ENCODE measurements around the gene SPAAR.
A peak's percentile ranks its signal among the peaks of the same experiment; 100 is the strongest.
"Not testable (repeated sequence)": the region's sequence is repeated elsewhere in the genome, so short reads cannot be mapped to it uniquely, and the experiment has no call there.

Gene SPAAR

DNA sequence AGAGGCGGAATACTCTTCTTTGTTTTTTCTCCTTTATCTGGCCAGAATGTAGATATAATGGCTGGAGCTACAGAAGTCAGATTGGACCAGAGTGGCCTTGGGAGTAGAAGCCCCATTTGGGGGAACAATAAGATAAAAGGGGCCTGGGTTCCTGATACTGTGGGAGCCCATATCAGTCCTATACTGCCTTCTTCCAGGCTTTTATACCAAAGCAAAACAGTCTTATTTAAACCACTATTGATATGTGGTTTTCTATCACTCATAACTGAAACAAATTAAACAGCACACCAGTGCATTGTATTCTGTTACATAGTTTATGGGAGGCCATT, 14.3 kb downstream of the SPAAR start:
- no peak for DNase-seq (ENCODE audit: low spot score)

DNA sequence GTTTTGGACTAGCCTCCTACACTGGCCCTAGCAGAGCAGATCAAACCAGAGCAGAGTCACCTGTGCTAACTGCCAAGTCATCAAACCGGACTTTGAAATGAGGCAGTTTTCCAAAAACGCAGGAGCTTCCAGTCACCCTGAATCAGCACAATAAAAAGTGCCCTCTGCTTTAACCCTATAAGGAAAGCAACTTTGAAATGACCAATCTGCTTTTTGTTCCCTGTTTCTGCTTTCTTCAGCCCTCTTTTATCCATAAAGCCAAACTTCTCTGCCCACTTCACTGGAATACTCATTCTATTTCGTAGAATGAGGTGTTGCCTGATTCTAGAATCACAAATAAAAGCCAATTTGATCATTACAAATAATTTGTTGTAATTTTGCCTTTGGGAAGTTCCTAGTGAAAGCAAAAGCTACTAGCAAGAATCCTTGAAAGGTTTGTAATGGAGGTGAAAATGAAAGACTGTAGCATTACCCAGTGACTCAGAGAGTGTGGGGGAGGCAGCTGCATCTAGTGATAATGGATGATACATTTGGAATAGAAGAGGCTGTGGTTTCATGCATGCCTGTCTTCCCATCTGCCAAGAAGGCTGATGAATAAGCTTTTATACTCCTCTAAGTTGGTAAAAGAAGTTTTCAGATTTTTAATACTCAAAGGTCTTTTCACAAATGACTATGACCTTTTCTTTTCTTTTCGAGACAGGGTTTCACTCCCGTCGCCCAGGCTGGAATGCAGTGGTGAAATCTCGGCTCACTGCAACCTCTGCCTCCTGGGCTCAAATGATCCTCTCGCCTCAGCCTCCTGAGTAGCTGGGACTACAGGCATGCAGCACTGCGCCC, 14.9 kb downstream of the SPAAR start:
- DNase-seq (ENCODE audit: low spot score): no peak

DNA sequence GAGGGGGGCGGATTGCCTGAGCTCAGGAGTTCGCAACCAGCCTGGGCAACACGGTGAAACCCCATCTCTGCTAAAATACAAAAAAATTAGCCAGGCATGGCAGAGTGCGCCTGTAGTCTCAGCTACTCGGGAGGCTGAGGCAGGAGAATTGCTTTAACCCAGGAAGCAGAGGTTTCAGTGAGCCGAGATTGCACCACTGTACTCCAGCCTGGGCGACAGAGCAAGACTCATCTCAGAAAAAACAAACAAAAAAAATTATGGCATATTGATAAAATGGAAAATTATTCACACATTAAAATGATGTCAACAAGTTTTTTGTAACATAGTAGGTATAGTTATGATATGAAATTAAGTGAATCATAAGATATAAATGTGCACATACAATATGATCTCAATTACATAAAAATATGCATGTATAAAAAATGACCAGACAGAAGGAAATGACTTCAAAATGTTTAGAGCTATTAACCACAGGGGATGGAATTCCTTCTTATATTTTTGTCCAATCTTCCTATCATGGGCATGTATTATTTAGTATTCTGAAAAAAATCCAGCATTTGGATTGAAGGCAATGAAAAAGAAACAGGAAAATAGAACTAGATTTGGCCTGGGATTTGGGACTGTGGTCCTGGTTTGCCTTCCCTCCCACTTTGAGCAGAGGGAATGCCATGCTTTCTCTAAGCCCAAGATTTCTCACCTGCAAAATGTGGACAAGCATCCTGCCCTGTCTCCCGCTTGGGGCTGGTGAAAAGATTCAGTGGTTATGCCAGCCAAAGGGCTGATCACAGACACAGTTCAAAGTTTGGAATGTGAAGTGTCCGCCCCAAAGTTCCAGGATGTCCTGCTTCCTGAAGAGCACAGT, 19.5 kb downstream of the SPAAR start:
- no peak for DNase-seq (ENCODE audit: low spot score)

DNA sequence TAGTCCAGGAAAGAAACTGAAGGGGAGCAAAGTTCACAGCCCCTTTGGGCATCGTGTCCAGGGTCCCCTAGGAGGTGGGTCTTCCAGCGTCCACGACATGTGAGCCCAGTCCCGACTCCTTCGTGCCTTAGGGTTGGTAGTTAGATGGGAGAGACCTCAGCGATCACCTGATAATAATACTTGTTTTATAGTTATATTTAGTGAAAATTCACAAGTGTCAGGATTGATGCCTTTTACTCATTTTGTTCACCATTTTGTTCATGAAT, 20.1 kb downstream of the SPAAR start:
- no peak for DNase-seq (ENCODE audit: low spot score)

DNA sequence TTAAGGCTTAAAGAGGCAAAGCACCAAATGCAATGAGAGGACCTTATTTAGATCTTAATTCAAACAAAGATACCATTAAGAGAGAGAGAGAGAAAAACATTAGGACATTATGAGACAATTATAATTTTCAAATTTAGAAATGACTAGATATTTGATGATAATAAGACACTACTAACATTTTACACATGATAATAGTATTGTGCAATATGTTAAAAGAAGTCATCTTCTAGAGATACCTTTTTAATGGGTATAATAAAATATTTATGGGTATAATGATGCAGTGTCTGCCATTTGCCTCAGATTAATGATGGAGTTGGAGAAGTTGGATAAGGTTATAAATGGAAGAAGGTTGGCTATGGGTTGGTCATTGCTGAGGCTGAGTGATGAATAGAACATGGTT, 21.2 kb downstream of the SPAAR start:
- no peak for DNase-seq (ENCODE audit: low spot score)

DNA sequence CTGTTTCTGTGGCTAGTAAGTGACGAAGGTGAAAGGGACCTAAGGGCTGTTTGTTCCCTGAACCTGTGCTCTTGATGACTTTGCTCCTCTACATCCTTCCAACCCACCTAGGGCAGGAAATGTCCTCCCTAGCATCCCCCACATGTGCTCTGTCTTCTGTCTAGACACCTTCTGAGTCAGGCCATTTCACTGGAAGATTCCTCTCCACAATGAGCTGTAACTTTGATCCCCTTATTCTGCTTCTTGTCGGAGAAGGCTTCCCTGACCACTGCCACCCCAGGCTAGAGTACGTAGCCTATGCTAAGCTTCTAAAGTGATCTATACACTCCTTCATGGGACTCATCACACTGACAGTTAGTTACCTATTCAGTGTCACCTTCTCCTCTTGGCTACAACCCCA, 21.7 kb downstream of the SPAAR start:
- DNase-seq (ENCODE audit: low spot score): no peak

DNA sequence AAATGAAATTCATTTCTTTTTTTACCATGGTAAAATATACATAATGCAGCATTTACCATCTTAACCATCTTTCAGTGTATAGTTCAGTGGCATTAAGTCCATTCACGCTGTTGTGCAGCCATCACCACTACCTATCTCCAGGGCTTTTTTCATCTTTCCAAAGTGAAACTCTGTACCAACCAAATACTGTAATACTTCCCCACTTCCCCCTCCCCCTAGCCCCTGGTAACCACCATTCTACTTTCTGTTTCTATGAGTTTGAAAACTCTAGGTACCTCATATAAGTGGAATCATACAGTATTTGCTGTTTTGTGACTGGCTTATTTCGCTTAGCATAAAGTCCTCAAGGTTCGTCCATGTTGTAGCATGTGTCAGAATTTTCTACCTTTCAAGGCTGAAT, 23.4 kb downstream of the SPAAR start:
- no peak for DNase-seq (ENCODE audit: low spot score)

DNA sequence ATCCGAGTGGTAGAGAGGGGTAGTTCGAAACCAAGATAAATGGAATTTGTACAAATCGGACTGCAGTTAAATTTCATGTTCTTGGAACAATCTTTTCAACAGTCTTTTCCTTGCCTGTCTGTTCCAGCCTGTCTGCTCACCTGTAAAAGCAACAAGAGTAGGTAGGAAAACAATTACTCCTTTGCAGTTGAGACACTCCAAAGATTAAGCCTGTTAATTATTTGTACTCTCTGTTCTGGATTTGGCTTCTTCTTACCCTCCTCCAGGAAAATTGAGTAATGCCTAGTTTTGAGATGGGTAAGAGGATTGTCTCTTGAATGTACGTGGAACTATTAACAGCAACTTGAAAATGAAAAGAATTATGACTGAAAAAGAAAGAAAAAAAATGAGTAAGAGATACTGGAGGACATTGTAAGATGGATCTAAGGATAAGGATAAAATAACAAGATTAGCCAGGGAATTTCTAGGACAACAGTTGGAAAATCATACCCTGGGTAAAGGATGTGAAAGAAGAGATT, 24.3 kb downstream of the SPAAR start:
- DNase-seq (ENCODE audit: low spot score): no peak

DNA sequence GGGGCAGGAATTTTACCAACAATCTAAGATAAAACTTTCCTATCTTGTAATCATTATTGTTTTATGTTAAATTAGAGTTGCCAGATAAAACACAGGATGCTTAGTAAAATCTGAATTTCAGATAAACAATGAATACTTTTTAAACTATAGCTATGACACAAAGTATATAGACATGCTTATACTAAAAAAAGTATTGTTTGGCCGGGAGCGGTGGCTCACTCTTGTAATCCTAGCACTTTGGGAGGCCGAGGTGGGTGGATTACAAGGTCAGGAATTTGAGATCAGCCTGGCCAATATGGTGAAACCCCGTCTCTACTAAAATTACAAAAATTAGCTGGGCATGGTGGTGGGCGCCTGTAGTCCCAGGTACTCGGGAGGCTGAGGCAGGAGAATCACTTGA, 24.8 kb downstream of the SPAAR start:
- not testable (repeated sequence) for DNase-seq (ENCODE audit: low spot score)

DNA sequence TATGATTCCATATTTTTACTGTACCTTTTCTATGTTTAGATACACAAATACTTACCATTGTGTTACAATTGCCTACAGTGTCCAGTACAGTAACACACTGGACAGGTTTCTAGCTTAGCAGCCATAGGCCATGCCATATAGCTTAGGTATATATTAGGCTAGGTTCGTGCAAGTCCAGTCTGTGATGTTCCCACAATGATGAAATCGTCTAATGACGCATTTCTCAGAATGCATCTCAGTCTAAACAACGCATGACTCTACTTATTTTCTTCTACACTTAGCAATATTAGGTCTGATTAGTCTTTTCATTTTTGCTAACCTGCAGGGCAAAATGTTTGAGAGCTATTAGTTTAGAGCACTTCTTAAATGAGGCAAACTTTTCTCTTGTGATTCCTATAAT, 26.0 kb downstream of the SPAAR start:
- DNase-seq (ENCODE audit: low spot score): no peak

DNA sequence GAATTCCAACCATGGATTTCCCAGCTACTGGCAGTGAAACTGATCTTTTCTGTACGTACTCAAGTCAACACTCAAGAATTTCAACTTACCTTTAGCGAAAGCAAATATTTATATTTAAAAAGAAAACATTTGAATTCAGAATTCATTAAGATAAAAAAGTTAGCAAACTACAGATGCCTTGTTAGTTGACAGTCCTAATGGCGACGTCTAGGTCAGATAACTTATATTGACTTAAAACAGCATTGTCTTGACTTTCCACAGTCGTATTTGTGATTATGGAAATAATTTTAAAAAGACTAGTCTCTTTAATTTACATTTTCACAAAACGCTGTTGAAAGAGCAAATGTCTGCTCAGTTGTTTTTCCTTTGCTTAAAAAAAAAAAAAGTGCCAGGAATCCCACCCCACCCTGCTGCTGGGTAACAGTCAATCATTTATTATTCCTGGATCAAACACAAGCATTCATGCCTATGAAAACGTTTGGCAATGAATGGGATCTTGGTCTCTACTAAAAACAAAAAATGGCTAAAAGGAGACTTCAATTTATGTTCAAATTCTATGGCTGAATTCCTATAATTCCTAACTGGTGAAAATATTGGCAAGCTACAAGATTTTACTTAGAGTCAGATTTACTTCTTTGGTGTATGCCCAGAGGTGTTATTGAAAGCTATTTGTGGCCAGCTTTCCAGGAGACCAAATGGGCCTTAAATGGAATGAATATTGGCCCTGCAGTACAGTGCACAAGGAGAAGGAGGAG, 26.6 kb downstream of the SPAAR start:
- no peak for DNase-seq (ENCODE audit: low spot score)

DNA sequence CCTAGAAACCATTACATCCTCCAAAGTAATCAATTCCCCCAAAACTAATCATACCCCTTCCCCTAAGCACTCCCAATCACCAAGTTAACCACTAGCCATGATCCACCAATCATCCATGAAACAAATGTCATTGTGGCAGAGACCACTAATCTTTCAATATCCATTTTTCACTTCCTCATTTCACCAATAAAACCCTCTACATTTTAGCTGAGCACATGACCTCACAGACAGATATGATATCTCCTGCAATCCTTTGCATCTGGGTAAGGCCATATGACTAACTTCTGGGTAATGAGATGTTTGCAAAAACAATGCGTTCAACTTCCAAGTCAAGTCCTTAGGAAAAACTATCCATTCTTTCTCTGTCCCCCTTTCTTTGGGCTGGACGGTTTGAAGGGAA, 27.9 kb downstream of the SPAAR start:
- no peak for DNase-seq (ENCODE audit: low spot score)

DNA sequence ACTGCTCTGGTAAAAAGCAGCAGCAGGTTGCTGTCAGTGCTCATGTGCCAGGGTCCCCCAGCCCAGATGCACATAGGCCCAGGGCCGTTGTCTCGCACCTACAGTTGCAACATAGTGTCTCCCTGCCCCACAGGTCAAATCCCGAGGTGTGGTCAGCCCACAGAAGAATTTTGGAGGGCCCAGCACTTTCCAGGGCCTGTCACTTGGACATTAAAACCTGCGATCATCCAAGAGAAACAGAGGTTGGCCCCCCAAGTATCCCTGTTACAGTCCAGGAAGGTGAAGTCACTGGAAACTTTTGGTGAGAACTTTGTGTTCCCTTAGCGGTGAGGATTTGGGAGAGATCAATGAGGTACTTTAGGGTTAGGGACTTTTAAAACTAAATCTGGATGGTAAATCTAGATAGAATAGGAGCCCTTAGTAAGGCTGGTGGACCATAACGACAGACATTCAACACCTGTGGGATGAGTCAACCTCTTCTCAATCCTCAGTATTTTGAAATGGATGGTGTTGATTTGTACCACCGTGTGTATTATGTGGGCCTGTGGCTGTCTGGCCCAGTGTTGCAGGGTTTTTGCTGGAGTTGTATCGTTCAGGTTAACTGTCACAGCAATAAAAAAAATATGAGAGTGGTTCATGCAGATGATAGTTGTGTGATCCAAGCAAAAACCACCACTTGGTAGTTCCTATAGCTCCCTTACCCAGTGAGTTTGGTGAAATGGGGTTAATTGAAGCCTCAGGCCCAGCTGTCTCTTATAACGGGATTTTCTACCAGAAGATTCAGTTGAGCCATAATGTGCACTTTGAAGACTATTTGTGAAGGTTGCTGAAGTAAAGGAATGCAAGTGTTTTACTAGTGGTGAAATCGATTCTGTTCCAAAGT, 29.4 kb downstream of the SPAAR start:
- no peak for DNase-seq (ENCODE audit: low spot score)

DNA sequence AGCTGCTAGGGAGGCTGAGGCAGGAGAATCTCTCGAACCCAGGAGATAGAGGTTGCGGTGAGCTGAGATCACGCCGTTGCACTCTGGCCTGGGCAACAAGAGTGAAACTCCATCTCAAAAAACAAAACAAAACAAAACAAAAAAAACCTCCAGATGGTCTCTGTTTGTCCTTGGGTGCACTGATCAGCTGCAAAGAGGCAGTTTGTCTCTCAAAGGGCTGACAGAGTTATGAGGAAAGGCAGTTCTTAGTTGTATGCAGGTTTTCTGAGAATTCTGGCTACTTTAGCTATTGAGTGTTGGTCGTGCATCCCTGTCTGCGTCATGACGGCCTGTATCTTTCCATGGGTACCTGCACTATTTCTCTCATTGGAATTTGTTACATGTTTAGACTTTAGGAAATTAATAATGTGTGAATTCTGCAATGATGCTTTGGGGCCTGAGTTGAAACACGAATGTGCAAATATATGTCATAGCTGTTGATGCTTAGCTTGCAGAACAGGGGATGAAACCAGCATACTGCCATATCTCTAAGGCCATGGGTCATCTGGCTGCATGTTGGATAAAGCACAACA, 30.5 kb downstream of the SPAAR start:
- no peak for DNase-seq (ENCODE audit: low spot score)

DNA sequence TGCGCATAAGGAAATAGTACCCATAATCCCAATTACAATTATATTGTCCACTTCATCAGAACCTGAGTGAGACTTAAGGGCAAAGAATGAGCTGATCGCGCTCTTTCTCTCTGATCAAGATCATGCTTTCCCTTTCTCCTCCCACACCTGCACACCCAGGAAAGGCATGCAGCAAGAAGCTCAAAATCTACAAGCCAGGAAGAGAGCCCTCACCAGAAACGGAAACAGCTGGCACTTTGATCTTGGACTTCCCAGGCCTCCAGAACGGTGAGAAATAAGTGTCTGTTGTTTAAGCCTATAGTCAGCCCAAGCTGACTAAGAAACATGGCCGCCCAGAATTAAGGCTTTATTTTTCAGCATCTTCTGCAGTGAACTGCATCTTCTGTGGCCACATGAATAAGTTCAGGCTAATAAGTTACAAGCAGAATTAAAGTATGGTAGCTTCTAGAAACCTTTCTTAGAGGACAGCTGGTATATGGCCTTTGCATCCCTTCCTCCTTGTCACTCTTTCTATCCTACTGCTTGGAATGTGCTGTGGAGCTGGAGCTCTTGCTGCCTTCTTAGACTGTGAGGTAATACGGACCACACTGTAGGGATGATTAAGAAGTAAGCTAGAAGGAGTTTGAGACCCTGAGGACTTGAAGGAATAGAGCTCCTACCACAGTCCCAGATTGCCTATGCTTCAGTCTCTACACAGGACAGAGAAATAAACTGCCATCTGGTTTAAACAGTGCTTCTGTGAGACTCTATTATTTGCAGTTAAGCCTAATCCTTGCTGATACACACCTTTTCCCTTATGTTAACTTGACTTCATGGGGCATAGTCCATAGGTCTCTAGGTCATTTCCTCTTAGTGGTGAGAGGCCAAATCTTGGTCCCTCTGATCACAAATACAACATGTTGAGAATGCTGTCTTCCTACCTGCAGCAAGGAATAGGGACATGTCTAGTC, 31.4 kb downstream of the SPAAR start:
- no peak for DNase-seq (ENCODE audit: low spot score)

DNA sequence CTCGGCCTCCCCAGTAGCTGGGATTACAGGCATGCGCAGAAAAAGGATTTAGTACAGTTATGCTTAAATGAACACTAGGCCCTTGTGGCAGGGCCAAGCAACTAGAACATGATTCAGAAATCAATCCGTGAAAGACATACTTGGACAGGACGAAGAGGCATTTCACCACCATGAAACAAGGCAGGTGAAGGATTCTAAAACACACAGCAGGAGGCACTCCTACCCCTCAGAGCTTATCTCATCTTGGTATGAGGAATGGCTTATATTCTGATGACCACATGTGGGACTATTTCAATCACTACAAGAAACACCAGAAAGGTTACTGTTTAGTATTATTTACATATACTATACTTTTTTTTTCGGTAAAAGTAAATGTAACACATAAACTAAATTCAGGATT, 33.0 kb downstream of the SPAAR start:
- no peak for DNase-seq (ENCODE audit: low spot score)

DNA sequence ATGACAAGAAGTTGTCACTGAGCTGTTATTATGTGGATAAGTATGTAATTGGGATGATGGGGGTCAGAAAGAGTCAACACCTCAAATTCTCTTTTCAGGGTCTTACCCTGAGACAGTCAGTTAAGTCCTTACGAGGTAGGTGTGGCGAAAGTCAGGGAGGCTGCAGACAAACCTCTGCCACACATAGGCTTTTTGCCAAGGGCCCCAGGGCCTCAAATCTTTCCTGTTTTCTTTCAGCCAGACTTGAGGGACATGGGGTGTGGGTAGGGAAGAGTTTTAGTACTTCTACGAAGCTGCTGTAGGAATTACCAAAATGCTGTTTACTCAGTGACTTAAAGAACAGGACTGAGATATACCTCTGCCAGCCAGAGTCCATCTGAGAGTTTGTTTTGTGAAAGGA, 34.9 kb downstream of the SPAAR start:
- DNase-seq (ENCODE audit: low spot score): no peak

DNA sequence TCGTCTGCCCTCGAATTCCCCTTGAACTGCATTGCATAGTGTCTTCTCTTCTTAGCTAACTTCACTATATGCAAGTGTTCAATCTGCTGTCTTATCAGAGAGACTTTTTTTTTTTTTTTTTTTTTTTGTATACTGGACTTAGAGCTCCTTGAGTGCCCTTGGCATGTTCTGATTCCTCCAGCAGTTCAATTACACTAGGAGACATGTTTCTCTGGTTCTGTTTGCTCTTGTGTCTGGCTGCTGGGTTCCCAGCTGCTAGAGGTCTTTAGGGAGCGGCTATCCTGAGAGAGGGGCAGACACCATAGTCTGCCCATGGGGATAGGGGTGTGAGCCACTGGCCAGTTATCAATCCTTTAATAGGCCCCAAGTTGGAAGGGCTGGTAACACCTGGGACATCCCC, 35.6 kb downstream of the SPAAR start:
- no peak for DNase-seq (ENCODE audit: low spot score)

DNA sequence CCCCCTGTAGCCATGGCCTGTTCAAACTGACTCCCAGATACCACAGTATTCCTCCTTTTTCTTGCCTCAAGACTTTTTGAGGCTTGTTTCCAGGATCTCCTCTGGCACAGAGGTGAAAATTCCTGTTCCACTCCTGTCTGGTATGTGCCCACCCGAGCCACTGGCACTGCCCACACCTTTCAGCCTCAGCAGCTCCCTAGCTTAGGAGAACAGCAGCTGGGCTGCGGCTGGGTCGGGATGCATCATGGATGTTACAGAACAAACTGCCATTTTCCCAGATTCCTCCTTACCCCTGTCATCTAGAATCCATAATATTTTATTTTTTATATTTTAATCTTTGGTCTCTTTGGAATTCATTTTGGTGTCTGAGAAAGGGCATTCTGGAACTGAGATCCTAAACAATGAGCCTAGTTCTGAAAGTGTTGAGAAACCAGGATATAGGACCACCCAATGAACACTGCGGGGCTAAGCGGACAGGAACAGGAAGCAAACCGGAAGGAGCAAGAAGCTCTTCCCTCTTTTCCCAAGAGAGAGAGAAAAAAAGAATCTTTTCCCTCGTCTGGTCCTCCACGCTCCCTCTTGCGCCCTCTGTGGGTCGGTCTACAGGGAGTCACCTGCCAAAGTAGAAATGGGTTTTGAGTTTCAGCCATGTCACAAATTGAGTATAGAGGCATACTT, 36.2 kb downstream of the SPAAR start:
- DNase-seq (ENCODE audit: low spot score): peak; percentile 80

DNA sequence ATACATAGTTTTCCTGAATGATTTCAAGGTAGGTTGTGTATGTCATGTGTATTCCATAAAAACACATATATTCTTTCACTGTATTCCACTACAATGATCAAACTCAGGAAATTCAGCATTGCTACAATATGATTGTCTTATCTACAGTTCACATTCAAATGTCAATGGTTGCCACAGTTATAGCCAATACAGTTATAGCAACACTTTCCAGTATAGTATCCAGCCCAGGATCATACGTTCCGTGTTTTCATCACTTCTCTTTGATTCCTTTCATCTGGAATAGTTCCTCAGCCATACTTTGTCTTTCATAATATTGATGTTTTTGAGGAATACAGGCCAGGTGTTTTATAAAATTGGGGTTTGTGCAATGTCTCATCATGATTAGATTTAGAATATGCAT, 39.2 kb downstream of the SPAAR start:
- DNase-seq (ENCODE audit: low spot score): no peak
